Gastrocnemius medialis (tissue), 4 donors: ENCODE measurements around the gene SCARB1.

ENCODE experiments used
- POLR2A ChIP-seq, 2 donors: fragments of 450-650 bp; IDR thresholded peaks; one replicate each; pipeline ENCODE4 v1.6.1; 2017; ENCODE audit warnings: antibody characterized with exemption in 2 of 2, mild to moderate bottlenecking in 2 of 2, moderate library complexity in 2 of 2
- TF ChIP-seq, protein P1 (sequence below), 5 experiments: fragments of 450-650 bp in 3 of 5; fragments of 200-600 bp in 2 of 5; sonication (generic) in 2 of 5; IDR thresholded peaks in 4 of 5; conservative IDR thresholded peaks in 1 of 5; 1 replicate in 4 of 5; 2 replicates in 1 of 5; pipeline ENCODE4 v1.5.1; 2016 to 2019; ENCODE audit warnings: antibody characterized with exemption in 5 of 5, mild to moderate bottlenecking in 3 of 5, moderate library complexity in 3 of 5

DNA sequence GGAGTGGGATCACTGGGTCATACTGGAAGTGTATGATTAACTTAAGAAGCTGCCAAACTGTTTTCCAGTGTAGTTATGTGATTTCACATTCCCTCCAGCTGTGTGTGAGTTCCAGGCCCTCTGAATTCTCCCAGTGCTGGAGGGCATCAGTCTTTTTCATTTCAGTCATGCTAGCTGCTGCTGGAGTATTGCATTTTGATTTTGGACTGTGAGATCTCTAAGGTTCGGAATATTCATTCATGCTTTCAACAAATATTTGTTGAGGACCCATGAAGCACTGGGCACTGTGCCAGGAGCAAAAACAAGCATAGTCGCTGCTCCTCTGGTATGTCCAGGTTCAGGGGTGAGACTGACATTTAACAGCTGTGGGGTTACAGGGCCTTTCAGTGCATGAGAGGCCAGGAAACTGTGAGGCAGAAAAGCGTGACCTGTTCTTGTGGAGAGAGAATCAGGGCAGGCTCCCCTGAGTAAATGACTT, 133.2 kb downstream of the SCARB1 start:
- TF ChIP-seq POLR2A (IDR thresholded peaks at IDR 0.05), result no peak
- TF ChIP-seq, protein P1, sequence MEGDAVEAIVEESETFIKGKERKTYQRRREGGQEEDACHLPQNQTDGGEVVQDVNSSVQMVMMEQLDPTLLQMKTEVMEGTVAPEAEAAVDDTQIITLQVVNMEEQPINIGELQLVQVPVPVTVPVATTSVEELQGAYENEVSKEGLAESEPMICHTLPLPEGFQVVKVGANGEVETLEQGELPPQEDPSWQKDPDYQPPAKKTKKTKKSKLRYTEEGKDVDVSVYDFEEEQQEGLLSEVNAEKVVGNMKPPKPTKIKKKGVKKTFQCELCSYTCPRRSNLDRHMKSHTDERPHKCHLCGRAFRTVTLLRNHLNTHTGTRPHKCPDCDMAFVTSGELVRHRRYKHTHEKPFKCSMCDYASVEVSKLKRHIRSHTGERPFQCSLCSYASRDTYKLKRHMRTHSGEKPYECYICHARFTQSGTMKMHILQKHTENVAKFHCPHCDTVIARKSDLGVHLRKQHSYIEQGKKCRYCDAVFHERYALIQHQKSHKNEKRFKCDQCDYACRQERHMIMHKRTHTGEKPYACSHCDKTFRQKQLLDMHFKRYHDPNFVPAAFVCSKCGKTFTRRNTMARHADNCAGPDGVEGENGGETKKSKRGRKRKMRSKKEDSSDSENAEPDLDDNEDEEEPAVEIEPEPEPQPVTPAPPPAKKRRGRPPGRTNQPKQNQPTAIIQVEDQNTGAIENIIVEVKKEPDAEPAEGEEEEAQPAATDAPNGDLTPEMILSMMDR (IDR thresholded peaks at IDR 0.05 in 4 of 5, conservative IDR thresholded peaks at IDR 0.05 in 1 of 5), result no peak
